NCI-H524 (cell line): ENCODE data around the gene SLC36A3.
A peak's percentile ranks its signal among the peaks of the same experiment; 100 is the strongest.
"Not testable (repeated sequence)": the region's sequence is repeated elsewhere in the genome, so short reads cannot be mapped to it uniquely, and the experiment has no call there.

Source experiments
- DNase-seq, 2 experiments: peaks; one replicate each; lab custom pipeline; 2025; lab: John Stamatoyannopoulos, UW

SLC36A3 gene

GRCh38 chr5:151258816-151259215 lies 44.8 kb downstream of the SLC36A3 start:
- DNase-seq: no peak

- DNase-seq: no peak
Measured at GRCh38 chr5:151258201-151258611, 45.4 kb downstream of the SLC36A3 start.

- DNase-seq: no peak
Measured at GRCh38 chr5:151257731-151258181, 45.8 kb downstream of the SLC36A3 start.

GRCh38 chr5:151255621-151256286 lies 47.8 kb downstream of the SLC36A3 start:
- no peak for DNase-seq

- DNase-seq: not testable (repeated sequence)
Measured at GRCh38 chr5:151254990-151255389, 48.6 kb downstream of the SLC36A3 start.

- no peak for DNase-seq
Measured at GRCh38 chr5:151254556-151254955, 49.0 kb downstream of the SLC36A3 start.

GRCh38 chr5:151253605-151253950 lies 50.0 kb downstream of the SLC36A3 start:
- no peak for DNase-seq

- peak; percentile 98 for DNase-seq
Measured at GRCh38 chr5:151252762-151253604, 50.6 kb downstream of the SLC36A3 start, which contains the start of gene GM2A. Gene GM2A, plus strand, starts transcription at chr5:151253185. Its CDS starts 32 bp downstream, at chr5:151253217.

- DNase-seq: no peak
Measured at GRCh38 chr5:151251621-151252020, 51.9 kb downstream of the SLC36A3 start.

GRCh38 chr5:151251001-151251551 lies 52.5 kb downstream of the SLC36A3 start:
- no peak for DNase-seq

- no peak for DNase-seq
Measured at GRCh38 chr5:151250346-151251000, 53.1 kb downstream of the SLC36A3 start.

- no peak for DNase-seq
Measured at GRCh38 chr5:151249281-151249680, 54.3 kb downstream of the SLC36A3 start.

- DNase-seq: peak; percentile 86 to 91
Measured at GRCh38 chr5:151248651-151249050, 54.9 kb downstream of the SLC36A3 start.

GRCh38 chr5:151245680-151246219 lies 57.8 kb downstream of the SLC36A3 start:
- DNase-seq: no peak

- no peak for DNase-seq
Measured at GRCh38 chr5:151244206-151244605, 59.4 kb downstream of the SLC36A3 start.

- DNase-seq: no peak
Measured at GRCh38 chr5:151243564-151243963, 60.0 kb downstream of the SLC36A3 start.

GRCh38 chr5:151243127-151243526 lies 60.4 kb downstream of the SLC36A3 start:
- DNase-seq: no peak

- no peak for DNase-seq
Measured at GRCh38 chr5:151240924-151241635, 62.5 kb downstream of the SLC36A3 start.

GRCh38 chr5:151240268-151240835 lies 63.2 kb downstream of the SLC36A3 start:
- not testable (repeated sequence) for DNase-seq

- peak; percentile 30 to 36 for DNase-seq
Measured at GRCh38 chr5:151239237-151239861, 64.2 kb downstream of the SLC36A3 start.
